ENCODE results near the gene CYYR1. TPM values are rescaled to one million over a fixed set of nuclear protein-coding genes. Genes with fewer than 3 reads are reported as not detected.

Gene CYYR1
- total RNA-seq, 1 donor = 0.09 TPM

- TF ChIP-seq CTCF (IDR thresholded peaks at IDR 0.05; ENCODE audit: insufficient read depth, low read length) = no peak
- H3K4me3 ChIP-seq (ENCODE audit: low read depth, low read length) = no peak overlapping the region
- no peak for DNase-seq (ENCODE audit: low read depth)
Observed at GRCh38 chr21:26453267-26453666, 119.8 kb downstream of the CYYR1 start.

- no peak for DNase-seq (ENCODE audit: low read depth)
- TF ChIP-seq CTCF (IDR thresholded peaks at IDR 0.05; ENCODE audit: insufficient read depth, low read length) = no peak
- no peak overlapping the region for H3K4me3 ChIP-seq (ENCODE audit: low read depth, low read length)
Observed at GRCh38 chr21:26451081-26451740, 121.9 kb downstream of the CYYR1 start.

GRCh38 chr21:26449161-26449560, 123.9 kb downstream of the CYYR1 start:
- H3K4me3 ChIP-seq (ENCODE audit: low read depth, low read length) = no peak overlapping the region
- TF ChIP-seq CTCF (IDR thresholded peaks at IDR 0.05; ENCODE audit: insufficient read depth, low read length) = no peak
- peak; percentile 87 for DNase-seq (ENCODE audit: low read depth)

- DNase-seq (ENCODE audit: low read depth) = peak; percentile 64
- H3K4me3 ChIP-seq (ENCODE audit: low read depth, low read length) = no peak overlapping the region
- no peak for TF ChIP-seq CTCF (IDR thresholded peaks at IDR 0.05; ENCODE audit: insufficient read depth, low read length)
Observed at GRCh38 chr21:26448751-26449150, 124.3 kb downstream of the CYYR1 start.

- no peak for DNase-seq (ENCODE audit: low read depth)
- no peak overlapping the region for H3K4me3 ChIP-seq (ENCODE audit: low read depth, low read length)
- no peak for TF ChIP-seq CTCF (IDR thresholded peaks at IDR 0.05; ENCODE audit: insufficient read depth, low read length)
Observed at GRCh38 chr21:26447932-26448475, 125.1 kb downstream of the CYYR1 start.

- peak; percentile 93 for DNase-seq (ENCODE audit: low read depth)
- H3K4me3 ChIP-seq (ENCODE audit: low read depth, low read length) = no peak overlapping the region
- no peak for TF ChIP-seq CTCF (IDR thresholded peaks at IDR 0.05; ENCODE audit: insufficient read depth, low read length)
Observed at GRCh38 chr21:26445440-26445839, 127.6 kb downstream of the CYYR1 start.

- no peak for TF ChIP-seq CTCF (IDR thresholded peaks at IDR 0.05; ENCODE audit: insufficient read depth, low read length)
Observed at GRCh38 chr21:26444646-26445045, 128.4 kb downstream of the CYYR1 start.

More at GRCh38 chr21:26444646-26445045, 128.4 kb downstream of the CYYR1 start:
- no peak overlapping the region for H3K4me3 ChIP-seq (ENCODE audit: low read depth, low read length)
- no peak for DNase-seq (ENCODE audit: low read depth)
